ENCODE results near the gene ZNF45.
"Not testable (repeated sequence)": the region's sequence is repeated elsewhere in the genome, so short reads cannot be mapped to it uniquely, and the experiment has no call there.

ZNF45 gene

GRCh38 chr19:43934985-43935708 is at the start of gene ZNF45:
ZNF45 (minus strand) TSS chr19:43935282; CDS start chr19:43922185, 13,097 bp downstream.
- H3K4me3 Mint-ChIP-seq, result peak within 1 kb of the TSS; percentile 93
- no peaks in the 10 kb centered on the region for H3K27me3 Mint-ChIP-seq
- H3K4me1 Mint-ChIP-seq (ENCODE audit: low read depth), result peaks cover 16% of the 10 kb centered on the region
- H3K36me3 Mint-ChIP-seq (ENCODE audit: low read depth), result peaks cover 38% of the 10 kb centered on the region
- H3K27ac Mint-ChIP-seq, result peak within 1 kb of the TSS; percentile 91
- H3K9me3 Mint-ChIP-seq, result peaks cover 12% of the 10 kb centered on the region

- peaks cover 28% of the 10 kb centered on the region for H3K36me3 Mint-ChIP-seq (ENCODE audit: low read depth)
- no peaks in the 10 kb centered on the region for H3K27me3 Mint-ChIP-seq
- H3K4me1 Mint-ChIP-seq (ENCODE audit: low read depth), result peaks cover 13% of the 10 kb centered on the region
- peaks cover 22% of the 10 kb centered on the region for H3K9me3 Mint-ChIP-seq
- H3K27ac Mint-ChIP-seq, result peak overlapping the region; percentile 96
- peak overlapping the region; percentile 96 for H3K4me3 Mint-ChIP-seq
Measured at GRCh38 chr19:43984687-43985000, 49.6 kb upstream of the ZNF45 start.

- H3K9me3 Mint-ChIP-seq, result peaks cover 21% of the 10 kb centered on the region
- no peaks in the 10 kb centered on the region for H3K27me3 Mint-ChIP-seq
- peak within 1 kb of the TSS; percentile 96 for H3K4me3 Mint-ChIP-seq
- H3K27ac Mint-ChIP-seq, result peak within 1 kb of the TSS; percentile 96
- peaks cover 23% of the 10 kb centered on the region for H3K36me3 Mint-ChIP-seq (ENCODE audit: low read depth)
- peaks cover 13% of the 10 kb centered on the region for H3K4me1 Mint-ChIP-seq (ENCODE audit: low read depth)
Measured at GRCh38 chr19:43983912-43984686, 49.0 kb upstream of the ZNF45 start, which contains the start of gene ZNF155. ZNF155 (plus strand) TSS chr19:43984188; CDS start chr19:43988544, 4,356 bp downstream.

- Mint-ChIP-seq H3K27me3 (no peaks in the 10 kb centered on the region), H3K27ac (no peak overlapping the region), H3K9me3 (peaks cover 16% of the 10 kb centered on the region), H3K4me1 (ENCODE audit: low read depth) (peaks cover 13% of the 10 kb centered on the region), H3K4me3 (peak overlapping the region; percentile 68), H3K36me3 (ENCODE audit: low read depth) (peaks cover 17% of the 10 kb centered on the region)
Measured at GRCh38 chr19:43983544-43983911, 48.4 kb upstream of the ZNF45 start.

- no peak overlapping the region for H3K4me3 Mint-ChIP-seq
- H3K36me3 Mint-ChIP-seq (ENCODE audit: low read depth), result peaks cover 12% of the 10 kb centered on the region
- no peak overlapping the region for H3K27ac Mint-ChIP-seq
- H3K9me3 Mint-ChIP-seq, result peaks cover 42% of the 10 kb centered on the region
- H3K27me3 Mint-ChIP-seq, result no peaks in the 10 kb centered on the region
- H3K4me1 Mint-ChIP-seq (ENCODE audit: low read depth), result no peaks in the 10 kb centered on the region
Measured at GRCh38 chr19:43976732-43977131, 41.6 kb upstream of the ZNF45 start.

GRCh38 chr19:43966079-43966694 is 31.1 kb upstream of the ZNF45 start:
- H3K27me3 Mint-ChIP-seq, result no peaks in the 10 kb centered on the region
- peaks cover 74% of the 10 kb centered on the region for H3K9me3 Mint-ChIP-seq
- no peak overlapping the region for H3K4me3 Mint-ChIP-seq
- no peaks in the 10 kb centered on the region for H3K4me1 Mint-ChIP-seq (ENCODE audit: low read depth)
- H3K27ac Mint-ChIP-seq, result no peak overlapping the region
- H3K36me3 Mint-ChIP-seq (ENCODE audit: low read depth), result peaks cover 68% of the 10 kb centered on the region

- peaks cover 53% of the 10 kb centered on the region for H3K9me3 Mint-ChIP-seq
- no peak overlapping the region for H3K27ac Mint-ChIP-seq
Measured at GRCh38 chr19:43960411-43960810, 25.3 kb upstream of the ZNF45 start.

GRCh38 chr19:43957891-43958290 is 22.8 kb upstream of the ZNF45 start:
- no peaks in the 10 kb centered on the region for H3K4me1 Mint-ChIP-seq (ENCODE audit: low read depth)
- no peak overlapping the region for H3K4me3 Mint-ChIP-seq
- H3K9me3 Mint-ChIP-seq, result peaks cover 43% of the 10 kb centered on the region

More at GRCh38 chr19:43960411-43960810, 25.3 kb upstream of the ZNF45 start:
- no peaks in the 10 kb centered on the region for H3K27me3 Mint-ChIP-seq
- H3K4me3 Mint-ChIP-seq, result no peak overlapping the region
- H3K4me1 Mint-ChIP-seq (ENCODE audit: low read depth), result no peaks in the 10 kb centered on the region
- peaks cover 41% of the 10 kb centered on the region for H3K36me3 Mint-ChIP-seq (ENCODE audit: low read depth)

GRCh38 chr19:43956827-43957226 is 21.7 kb upstream of the ZNF45 start:
- Mint-ChIP-seq H3K27ac (no peak overlapping the region), H3K9me3 (peaks cover 37% of the 10 kb centered on the region), H3K36me3 (ENCODE audit: low read depth) (peaks cover 26% of the 10 kb centered on the region), H3K4me3 (no peak overlapping the region), H3K4me1 (ENCODE audit: low read depth) (peaks cover 4% of the 10 kb centered on the region), H3K27me3 (no peaks in the 10 kb centered on the region)

More at GRCh38 chr19:43957891-43958290, 22.8 kb upstream of the ZNF45 start:
- Mint-ChIP-seq H3K27ac (no peak overlapping the region), H3K36me3 (ENCODE audit: low read depth) (peaks cover 26% of the 10 kb centered on the region), H3K27me3 (no peaks in the 10 kb centered on the region)

GRCh38 chr19:43950834-43951645 is 16.0 kb upstream of the ZNF45 start, which contains the start of gene ZNF221:
ZNF221 (plus strand) TSS chr19:43951228; CDS start chr19:43962727, 11,499 bp downstream.
- H3K4me3 Mint-ChIP-seq, result peak within 1 kb of the TSS; percentile 98
- peaks cover 25% of the 10 kb centered on the region for H3K27me3 Mint-ChIP-seq
- peaks cover 56% of the 10 kb centered on the region for H3K9me3 Mint-ChIP-seq
- peak within 1 kb of the TSS; percentile 90 for H3K27ac Mint-ChIP-seq
- peaks cover 31% of the 10 kb centered on the region for H3K36me3 Mint-ChIP-seq (ENCODE audit: low read depth)
- H3K4me1 Mint-ChIP-seq (ENCODE audit: low read depth), result peaks cover 14% of the 10 kb centered on the region

- peak overlapping the region; percentile 57 for H3K4me3 Mint-ChIP-seq
- H3K4me1 Mint-ChIP-seq (ENCODE audit: low read depth), result peaks cover 14% of the 10 kb centered on the region
- peaks cover 35% of the 10 kb centered on the region for H3K27me3 Mint-ChIP-seq
- H3K36me3 Mint-ChIP-seq (ENCODE audit: low read depth), result peaks cover 24% of the 10 kb centered on the region
- peaks cover 54% of the 10 kb centered on the region for H3K9me3 Mint-ChIP-seq
- not testable (repeated sequence) for H3K27ac Mint-ChIP-seq
Measured at GRCh38 chr19:43949803-43950202, 14.7 kb upstream of the ZNF45 start.

- peaks cover 49% of the 10 kb centered on the region for H3K9me3 Mint-ChIP-seq
- H3K36me3 Mint-ChIP-seq (ENCODE audit: low read depth), result peaks cover 21% of the 10 kb centered on the region
- not testable (repeated sequence) for H3K4me3 Mint-ChIP-seq, H3K27ac Mint-ChIP-seq
- H3K27me3 Mint-ChIP-seq, result peaks cover 39% of the 10 kb centered on the region
- H3K4me1 Mint-ChIP-seq (ENCODE audit: low read depth), result peaks cover 14% of the 10 kb centered on the region
Measured at GRCh38 chr19:43947412-43947811, 12.3 kb upstream of the ZNF45 start.

GRCh38 chr19:43941209-43941608 is 6.1 kb upstream of the ZNF45 start:
- Mint-ChIP-seq H3K27ac (no peak overlapping the region), H3K4me1 (ENCODE audit: low read depth) (no peaks in the 10 kb centered on the region), H3K36me3 (ENCODE audit: low read depth) (peaks cover 5% of the 10 kb centered on the region), H3K27me3 (peaks cover 20% of the 10 kb centered on the region), H3K9me3 (peaks cover 17% of the 10 kb centered on the region), H3K4me3 (no peak overlapping the region)

GRCh38 chr19:43940719-43941118 is 5.6 kb upstream of the ZNF45 start:
- Mint-ChIP-seq H3K36me3 (ENCODE audit: low read depth) (peaks cover 5% of the 10 kb centered on the region), H3K9me3 (peaks cover 13% of the 10 kb centered on the region), H3K27me3 (peaks cover 15% of the 10 kb centered on the region), H3K4me3 (no peak overlapping the region), H3K27ac (no peak overlapping the region), H3K4me1 (ENCODE audit: low read depth) (no peaks in the 10 kb centered on the region)

Measured in stimulated activated naive CD8-positive, alpha-beta T cell treated with anti-CD3 and anti-CD28 coated beads, Interleukin-15, Interleukin-2, amounts not matched to agents 100 ng/mL and 50 ng/mL, for 24 hours (primary cell).